NB4 (cell line): ENCODE data around the gene SKAP2.

Experiments
- MYC ChIP-seq: IDR thresholded peaks from 2 replicates; pipeline ENCODE4 v1.6.1; 2011; ENCODE audit warnings: low read depth, low read length
- POLR2A ChIP-seq: IDR thresholded peaks from 2 replicates; pipeline ENCODE4 v1.6.1; 2011; ENCODE audit warnings: mild to moderate bottlenecking; ENCODE audit not compliant: insufficient read length; ENCODE audit errors: extremely low read depth
- TF ChIP-seq, protein P1 (sequence below): IDR thresholded peaks from one replicate; pipeline ENCODE4 v1.5.1; 2012; ENCODE audit warnings: low read depth, low read length
- TF ChIP-seq, protein P2 (sequence below): IDR thresholded peaks from 2 replicates; pipeline ENCODE4 v1.6.1; 2011; ENCODE audit warnings: low read depth, low read length

DNA sequence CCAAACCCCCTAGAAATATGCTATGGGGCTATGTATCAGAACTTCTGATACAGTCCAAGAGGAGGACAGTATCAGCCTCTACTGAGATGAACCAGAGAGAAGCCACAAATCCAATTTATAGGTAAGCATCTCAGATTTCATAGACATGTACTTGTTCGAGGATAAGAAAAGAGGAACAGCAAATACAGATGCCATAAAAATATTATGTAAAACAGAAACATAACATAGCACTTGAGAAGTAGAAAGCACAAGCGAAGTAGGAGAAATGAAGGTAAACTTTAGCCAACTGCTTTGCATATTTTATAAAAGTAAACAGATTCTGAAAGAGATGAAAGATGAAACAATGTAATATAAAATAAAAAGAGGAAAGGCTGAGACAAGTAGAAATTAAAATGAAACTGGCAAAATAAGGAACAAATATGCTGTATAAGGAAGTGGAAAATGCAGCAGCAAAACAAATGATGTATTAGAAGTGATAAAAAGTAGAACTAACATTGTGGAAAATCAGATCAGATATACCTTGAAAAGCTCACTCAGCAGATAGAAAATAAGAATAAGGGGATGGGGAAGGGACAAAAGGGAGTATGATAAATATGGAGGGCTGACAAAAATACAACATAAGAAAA is 135.1 kb downstream of the SKAP2 start:
- TF ChIP-seq POLR2A (no peak), MYC (no peak)
- TF ChIP-seq, protein P1, sequence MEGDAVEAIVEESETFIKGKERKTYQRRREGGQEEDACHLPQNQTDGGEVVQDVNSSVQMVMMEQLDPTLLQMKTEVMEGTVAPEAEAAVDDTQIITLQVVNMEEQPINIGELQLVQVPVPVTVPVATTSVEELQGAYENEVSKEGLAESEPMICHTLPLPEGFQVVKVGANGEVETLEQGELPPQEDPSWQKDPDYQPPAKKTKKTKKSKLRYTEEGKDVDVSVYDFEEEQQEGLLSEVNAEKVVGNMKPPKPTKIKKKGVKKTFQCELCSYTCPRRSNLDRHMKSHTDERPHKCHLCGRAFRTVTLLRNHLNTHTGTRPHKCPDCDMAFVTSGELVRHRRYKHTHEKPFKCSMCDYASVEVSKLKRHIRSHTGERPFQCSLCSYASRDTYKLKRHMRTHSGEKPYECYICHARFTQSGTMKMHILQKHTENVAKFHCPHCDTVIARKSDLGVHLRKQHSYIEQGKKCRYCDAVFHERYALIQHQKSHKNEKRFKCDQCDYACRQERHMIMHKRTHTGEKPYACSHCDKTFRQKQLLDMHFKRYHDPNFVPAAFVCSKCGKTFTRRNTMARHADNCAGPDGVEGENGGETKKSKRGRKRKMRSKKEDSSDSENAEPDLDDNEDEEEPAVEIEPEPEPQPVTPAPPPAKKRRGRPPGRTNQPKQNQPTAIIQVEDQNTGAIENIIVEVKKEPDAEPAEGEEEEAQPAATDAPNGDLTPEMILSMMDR: no peak
- TF ChIP-seq, protein P2, sequence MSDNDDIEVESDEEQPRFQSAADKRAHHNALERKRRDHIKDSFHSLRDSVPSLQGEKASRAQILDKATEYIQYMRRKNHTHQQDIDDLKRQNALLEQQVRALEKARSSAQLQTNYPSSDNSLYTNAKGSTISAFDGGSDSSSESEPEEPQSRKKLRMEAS: no peak
